Endothelial cell of hepatic sinusoid (primary cell): ENCODE results near the gene CNKSR3.

ENCODE experiments used
- in situ Hi-C: cut with HindIII; loops from 2 replicates; pipeline ENCODE4 v1.10.0; 2017; ENCODE audit warnings: low sequenced_read_pairs

Gene CNKSR3

DNA sequence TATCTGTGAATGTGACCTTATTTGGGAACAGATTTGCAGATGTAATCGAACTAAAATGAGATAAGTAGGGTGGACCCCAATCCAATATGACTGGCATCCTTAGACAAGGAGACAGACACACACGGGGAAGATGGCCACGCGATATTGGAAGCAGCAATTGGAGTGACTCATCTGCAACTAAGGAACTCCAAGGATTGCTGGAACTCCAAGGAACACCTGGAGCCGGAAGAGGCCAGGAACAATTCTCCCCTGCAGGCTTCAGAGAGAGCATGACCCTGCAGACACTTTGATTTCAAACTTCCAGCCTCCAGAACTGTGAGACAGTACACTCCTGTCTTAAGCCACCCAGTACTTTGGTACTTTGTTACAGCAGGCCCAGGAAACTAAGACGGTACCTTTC is 19.5 kb upstream of the CNKSR3 start:
- in situ Hi-C loops, result no loop called here

DNA sequence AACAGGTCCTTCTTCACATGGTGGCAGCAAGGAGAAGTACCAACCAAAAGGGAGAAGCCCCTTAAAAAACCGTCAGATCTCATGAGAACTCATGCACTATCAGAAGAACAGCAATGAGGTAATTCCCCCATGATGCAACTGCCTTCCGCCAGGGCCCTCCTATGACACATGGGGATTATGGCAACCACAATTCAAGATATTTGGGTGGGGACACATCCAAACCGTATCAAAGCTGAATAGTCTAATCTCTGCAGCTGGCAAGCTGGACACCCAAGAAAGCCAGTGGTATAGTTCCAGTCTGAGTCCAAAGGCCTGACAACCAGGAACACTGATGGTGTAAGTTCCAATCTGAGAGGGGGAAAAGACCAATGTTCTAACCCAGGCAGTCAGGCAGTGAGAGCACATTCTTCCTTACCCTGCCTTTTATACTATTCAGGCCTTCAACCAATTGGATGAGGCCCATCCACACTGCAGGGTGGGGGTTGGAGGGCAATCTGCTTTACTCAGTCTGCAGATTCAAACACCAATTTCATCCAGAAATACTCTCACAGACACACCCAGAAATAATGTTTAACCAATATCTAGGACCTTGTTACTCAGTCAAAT is 17.9 kb upstream of the CNKSR3 start:
- in situ Hi-C loops, result no loop called here

DNA sequence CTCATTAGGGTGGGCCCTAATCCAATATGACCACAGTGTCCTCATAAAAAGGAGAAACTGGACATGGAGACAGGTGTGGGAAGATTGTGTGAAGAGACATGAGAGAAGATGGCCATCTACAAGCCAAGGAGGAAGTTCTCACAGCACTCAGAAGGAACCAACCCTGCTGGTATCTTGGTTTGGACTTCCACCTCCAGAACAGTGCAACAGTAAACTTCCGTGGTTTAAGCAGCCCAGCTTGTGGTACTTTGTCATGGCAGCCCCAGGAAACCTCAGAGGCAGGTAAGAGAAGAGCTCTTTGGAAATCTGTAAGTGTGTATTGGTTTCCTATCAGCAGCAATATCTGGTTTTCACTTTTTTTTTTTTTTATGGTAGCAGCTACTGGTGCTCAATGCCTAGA is 16.5 kb upstream of the CNKSR3 start:
- in situ Hi-C loops, result no loop called here

- in situ Hi-C loops, result loop anchor here (25.0 kb wide), 1 partner anchor 140 kb away; no protein-coding TSS in a partner anchor
These were observed 12.1 kb upstream of the CNKSR3 start for GRCh38 chr6:154522576-154522975.

DNA sequence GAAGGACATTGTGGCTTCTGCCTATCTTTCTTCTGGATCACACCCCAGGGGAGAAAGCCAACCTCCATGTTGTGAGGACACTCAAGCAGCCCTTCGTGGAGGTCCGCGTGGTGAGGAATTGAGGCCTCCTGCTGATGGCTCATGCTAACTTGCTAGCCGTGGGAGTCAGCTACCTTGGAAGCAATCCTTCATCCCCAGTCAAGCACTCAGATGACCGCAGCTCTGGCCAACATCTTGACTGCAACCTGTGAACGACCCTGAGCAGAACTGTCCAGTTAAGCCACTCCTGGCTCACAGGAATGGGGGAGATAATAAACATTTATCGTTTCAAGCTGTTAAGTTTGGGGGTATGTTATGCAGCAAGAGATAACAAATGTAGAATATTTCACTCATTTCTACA is 10.9 kb upstream of the CNKSR3 start:
- in situ Hi-C loops, result loop anchor here (25.0 kb wide), 1 partner anchor 141 kb away; no protein-coding TSS in a partner anchor

- in situ Hi-C loops, result loop anchor here (25.0 kb wide), 1 partner anchor 142 kb away; no protein-coding TSS in a partner anchor
These were observed 9.8 kb upstream of the CNKSR3 start for GRCh38 chr6:154520280-154520679.

DNA sequence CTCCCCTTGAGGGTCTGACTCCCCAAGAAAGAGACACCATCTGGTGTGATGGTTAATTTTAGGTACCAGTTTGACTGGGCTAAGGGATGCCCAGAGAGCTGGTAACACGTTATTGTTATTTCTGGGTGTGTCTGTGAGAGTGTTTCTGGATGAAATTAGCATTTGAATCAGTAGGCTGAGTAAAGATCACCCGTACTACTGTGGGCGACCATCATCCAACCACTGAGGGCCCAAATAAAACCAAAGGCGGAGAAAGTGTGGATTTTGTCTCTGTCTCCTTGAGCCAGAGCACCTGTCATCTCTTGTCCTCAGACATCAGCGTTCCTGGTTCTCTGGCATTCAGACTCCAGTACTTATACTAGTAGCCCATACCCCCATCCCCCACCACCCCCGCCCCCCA is 7.9 kb upstream of the CNKSR3 start:
- in situ Hi-C loops, result loop anchor here (25.0 kb wide), 1 partner anchor 144 kb away; no protein-coding TSS in a partner anchor

- in situ Hi-C loops, result loop anchor here (25.0 kb wide), 1 partner anchor 146 kb away; no protein-coding TSS in a partner anchor
These were observed 5.8 kb upstream of the CNKSR3 start for GRCh38 chr6:154516276-154516675.

GRCh38 chr6:154515826-154516225 is 5.3 kb upstream of the CNKSR3 start:
- in situ Hi-C loops, result loop anchor here (25.0 kb wide), 1 partner anchor 146 kb away; no protein-coding TSS in a partner anchor

GRCh38 chr6:154515076-154515475 is 4.6 kb upstream of the CNKSR3 start:
- in situ Hi-C loops, result loop anchor here (25.0 kb wide), 1 partner anchor 147 kb away; no protein-coding TSS in a partner anchor

DNA sequence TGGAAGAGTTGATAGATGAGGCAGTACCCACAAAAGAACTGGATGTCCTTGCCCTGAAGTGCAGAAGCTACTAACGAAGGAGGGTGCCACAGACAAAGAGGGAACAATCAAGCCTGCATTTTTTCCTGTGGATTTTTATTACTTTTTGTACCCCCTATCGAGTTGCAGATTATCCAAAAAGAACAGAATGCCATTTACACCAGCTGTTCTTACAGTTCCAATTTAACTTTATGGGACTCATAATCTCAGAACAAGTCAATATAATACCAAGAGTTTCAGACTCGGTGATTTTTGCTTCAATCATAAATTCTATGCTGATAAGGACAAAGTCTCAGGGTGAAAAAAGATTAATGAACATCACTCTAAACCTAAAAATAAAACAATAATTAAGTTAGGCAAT is 4.0 kb upstream of the CNKSR3 start:
- in situ Hi-C loops, result loop anchor here (25.0 kb wide), 1 partner anchor 148 kb away; no protein-coding TSS in a partner anchor

DNA sequence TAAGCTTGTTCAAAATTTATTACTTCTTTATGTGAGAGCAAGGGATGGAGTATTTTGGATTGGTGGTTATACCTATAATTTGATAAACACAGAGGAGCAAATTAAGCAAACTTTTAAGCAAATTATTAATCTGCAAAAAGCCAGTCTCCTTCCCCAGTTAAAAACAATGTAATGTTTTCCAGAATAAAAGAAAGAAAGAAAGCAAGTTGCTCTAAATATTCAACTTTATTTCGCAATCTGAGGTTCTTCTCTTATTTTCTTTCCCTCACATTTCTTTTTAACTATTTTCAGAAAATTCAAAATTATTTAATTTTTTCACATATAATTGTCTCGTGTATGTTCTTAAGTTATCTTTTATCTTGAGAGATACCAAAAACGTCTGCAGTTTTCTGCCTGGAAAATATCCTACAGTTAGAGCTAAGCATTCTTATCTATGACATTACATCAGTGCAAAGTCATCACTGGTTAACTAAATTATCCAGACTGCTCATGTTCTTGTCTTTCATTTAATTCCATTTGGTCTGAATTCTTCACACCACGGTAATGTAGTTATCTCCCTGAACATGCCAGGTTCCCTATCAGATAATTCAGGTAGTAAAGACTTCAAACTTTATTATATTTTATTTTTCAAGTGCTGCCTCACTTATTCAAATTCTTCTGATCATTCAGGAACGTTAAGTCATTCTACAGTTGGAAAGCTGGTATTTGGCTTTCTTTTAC is 3.3 kb upstream of the CNKSR3 start:
- in situ Hi-C loops, result loop anchor here (25.0 kb wide), 1 partner anchor 149 kb away; no protein-coding TSS in a partner anchor

GRCh38 chr6:154512201-154512600 is 1.7 kb upstream of the CNKSR3 start:
- in situ Hi-C loops, result loop anchor here (25.0 kb wide), 1 partner anchor 150 kb away; no protein-coding TSS in a partner anchor

DNA sequence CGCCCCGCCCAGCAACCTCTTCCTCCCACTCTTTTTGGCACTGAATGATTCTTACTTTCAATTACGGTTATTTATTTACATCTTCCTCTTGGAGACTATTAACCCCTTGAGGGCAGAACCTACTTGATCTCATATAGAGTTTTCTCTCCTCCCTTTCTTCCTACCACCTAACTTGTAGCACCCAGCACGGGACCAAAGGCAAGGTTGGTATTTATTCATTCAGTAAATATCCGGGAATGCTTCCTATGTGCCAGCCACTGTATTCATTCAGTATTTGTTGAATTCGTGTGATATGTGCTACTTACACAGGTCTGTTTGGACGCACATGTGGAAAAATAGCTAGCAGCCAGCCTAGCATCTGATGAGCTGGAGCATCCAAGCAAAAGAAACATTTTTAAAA is 1.3 kb upstream of the CNKSR3 start:
- in situ Hi-C loops, result loop anchor here (25.0 kb wide), 1 partner anchor 151 kb away; no protein-coding TSS in a partner anchor

GRCh38 chr6:154509421-154510143 is 903 bp downstream of the CNKSR3 start:
- in situ Hi-C loops, result loop anchor here (5.0 to 25.0 kb wide), 2 partner anchors 48 to 153 kb away; no protein-coding TSS in a partner anchor

DNA sequence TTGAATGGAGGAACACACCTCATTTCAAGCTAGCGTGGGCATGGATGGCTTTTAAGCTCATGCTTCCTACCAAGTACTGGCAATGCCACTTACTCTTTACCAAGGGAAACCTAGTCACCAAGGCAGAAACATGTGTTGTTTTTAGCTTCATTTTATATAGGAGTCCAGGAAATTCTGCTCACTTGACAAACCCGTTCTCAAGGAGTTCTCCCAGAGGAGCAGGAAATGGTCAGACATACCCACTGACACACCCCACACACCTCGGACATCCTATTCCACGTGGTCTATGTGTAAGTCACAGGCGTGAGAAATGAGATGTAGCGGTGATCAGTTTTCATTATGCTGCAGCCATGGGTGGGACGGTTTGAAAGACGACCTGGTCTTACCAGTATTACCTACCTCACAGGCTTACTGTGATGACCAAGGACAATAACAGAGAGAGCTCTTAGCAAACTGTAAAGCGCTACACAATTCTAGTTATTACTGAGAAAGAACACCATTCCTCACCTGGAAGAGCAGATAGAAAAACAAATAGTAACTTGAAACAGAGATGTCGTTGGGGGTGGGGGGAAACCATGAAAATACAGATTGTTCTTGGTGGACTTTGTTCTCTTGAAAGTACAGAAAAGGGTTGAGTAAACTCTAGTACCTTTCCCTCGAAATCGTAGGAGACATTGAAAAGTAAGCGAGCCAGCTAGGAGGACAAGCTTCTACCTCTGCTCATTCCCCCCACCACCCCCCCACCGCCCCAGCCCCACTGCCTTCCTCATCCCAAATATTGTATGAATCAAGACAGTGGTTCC is 1.7 kb downstream of the CNKSR3 start:
- in situ Hi-C loops, result loop anchor here (5.0 to 25.0 kb wide), 2 partner anchors 49 to 154 kb away; no protein-coding TSS in a partner anchor

- in situ Hi-C loops, result loop anchor here (5.0 to 25.0 kb wide), 2 partner anchors 50 to 155 kb away; no protein-coding TSS in a partner anchor
These were observed 3.2 kb downstream of the CNKSR3 start for GRCh38 chr6:154506991-154507898.

GRCh38 chr6:154506582-154506981 is 3.9 kb downstream of the CNKSR3 start:
- in situ Hi-C loops, result loop anchor here (5.0 to 25.0 kb wide), 2 partner anchors 51 to 156 kb away; no protein-coding TSS in a partner anchor

- in situ Hi-C loops, result loop anchor here (5.0 to 25.0 kb wide), 2 partner anchors 51 to 156 kb away; no protein-coding TSS in a partner anchor
These were observed 4.4 kb downstream of the CNKSR3 start for GRCh38 chr6:154506108-154506507.
